Pericardium fibroblast (primary cell): Measurements from ENCODE around the gene KCNH3. TPM values are rescaled to one million over a fixed set of nuclear protein-coding genes. Genes with fewer than 3 reads are reported as not detected.

Experiments used
- total RNA-seq: library from RNA; depleted of rRNA; stranded (reverse); fragments of >200 nt; gene quantifications from 2 replicates; pipeline ENCODE4 v1.2.3, GENCODE V29; 2015

The KCNH3 gene, protein sequence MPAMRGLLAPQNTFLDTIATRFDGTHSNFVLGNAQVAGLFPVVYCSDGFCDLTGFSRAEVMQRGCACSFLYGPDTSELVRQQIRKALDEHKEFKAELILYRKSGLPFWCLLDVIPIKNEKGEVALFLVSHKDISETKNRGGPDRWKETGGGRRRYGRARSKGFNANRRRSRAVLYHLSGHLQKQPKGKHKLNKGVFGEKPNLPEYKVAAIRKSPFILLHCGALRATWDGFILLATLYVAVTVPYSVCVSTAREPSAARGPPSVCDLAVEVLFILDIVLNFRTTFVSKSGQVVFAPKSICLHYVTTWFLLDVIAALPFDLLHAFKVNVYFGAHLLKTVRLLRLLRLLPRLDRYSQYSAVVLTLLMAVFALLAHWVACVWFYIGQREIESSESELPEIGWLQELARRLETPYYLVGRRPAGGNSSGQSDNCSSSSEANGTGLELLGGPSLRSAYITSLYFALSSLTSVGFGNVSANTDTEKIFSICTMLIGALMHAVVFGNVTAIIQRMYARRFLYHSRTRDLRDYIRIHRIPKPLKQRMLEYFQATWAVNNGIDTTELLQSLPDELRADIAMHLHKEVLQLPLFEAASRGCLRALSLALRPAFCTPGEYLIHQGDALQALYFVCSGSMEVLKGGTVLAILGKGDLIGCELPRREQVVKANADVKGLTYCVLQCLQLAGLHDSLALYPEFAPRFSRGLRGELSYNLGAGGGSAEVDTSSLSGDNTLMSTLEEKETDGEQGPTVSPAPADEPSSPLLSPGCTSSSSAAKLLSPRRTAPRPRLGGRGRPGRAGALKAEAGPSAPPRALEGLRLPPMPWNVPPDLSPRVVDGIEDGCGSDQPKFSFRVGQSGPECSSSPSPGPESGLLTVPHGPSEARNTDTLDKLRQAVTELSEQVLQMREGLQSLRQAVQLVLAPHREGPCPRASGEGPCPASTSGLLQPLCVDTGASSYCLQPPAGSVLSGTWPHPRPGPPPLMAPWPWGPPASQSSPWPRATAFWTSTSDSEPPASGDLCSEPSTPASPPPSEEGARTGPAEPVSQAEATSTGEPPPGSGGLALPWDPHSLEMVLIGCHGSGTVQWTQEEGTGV
- not detected in 2 replicates for total RNA-seq

DNA sequence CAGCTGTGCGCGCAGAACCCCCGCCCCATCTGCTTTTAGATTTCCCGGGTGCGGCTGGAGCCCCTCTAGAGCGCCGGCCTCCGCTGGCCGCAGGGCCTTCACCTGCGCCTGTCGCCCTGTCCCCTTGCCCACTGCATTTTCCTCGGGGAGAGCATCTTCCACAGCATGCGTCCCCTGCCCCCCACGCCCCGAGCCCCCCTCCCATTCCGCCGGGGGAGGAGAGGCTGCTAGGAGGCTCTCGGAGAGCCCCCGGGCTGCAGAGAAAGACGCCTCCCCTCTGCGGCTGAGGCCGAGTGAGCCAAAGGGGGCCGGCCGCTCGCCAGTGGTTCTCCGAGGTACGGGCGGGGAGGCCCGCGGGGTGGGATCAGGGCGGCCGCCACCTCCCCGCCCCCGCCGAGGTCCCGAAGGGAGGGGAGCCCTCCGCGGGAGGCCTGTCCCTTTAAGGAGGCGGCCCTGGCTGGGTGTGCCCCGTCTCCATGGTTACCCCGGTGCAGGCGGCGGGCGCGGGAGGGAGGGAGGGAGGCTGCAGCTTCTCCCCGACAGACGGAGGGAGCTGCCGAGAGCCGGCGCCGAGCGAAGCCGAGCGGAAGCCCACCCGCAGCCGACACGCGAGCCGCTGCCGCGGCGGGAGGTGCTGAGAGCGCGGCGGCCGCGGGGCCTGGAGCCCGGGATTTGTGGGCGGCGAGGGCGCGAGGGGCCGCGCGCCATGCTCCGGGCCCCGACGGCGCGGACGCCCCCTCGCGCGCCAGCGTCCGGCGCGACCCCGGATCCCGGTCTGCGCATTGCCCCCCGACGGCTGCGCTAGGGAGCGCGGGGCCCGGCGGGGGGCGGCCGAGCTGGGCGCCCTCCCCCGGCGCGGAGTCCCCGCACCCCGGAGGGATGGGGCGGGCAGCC is at the start of gene KCNH3:
KCNH3 (plus strand) TSS at position 521 of the 894 bp plus-strand sequence. CDS start 387 bp downstream, outside the sequence.

DNA sequence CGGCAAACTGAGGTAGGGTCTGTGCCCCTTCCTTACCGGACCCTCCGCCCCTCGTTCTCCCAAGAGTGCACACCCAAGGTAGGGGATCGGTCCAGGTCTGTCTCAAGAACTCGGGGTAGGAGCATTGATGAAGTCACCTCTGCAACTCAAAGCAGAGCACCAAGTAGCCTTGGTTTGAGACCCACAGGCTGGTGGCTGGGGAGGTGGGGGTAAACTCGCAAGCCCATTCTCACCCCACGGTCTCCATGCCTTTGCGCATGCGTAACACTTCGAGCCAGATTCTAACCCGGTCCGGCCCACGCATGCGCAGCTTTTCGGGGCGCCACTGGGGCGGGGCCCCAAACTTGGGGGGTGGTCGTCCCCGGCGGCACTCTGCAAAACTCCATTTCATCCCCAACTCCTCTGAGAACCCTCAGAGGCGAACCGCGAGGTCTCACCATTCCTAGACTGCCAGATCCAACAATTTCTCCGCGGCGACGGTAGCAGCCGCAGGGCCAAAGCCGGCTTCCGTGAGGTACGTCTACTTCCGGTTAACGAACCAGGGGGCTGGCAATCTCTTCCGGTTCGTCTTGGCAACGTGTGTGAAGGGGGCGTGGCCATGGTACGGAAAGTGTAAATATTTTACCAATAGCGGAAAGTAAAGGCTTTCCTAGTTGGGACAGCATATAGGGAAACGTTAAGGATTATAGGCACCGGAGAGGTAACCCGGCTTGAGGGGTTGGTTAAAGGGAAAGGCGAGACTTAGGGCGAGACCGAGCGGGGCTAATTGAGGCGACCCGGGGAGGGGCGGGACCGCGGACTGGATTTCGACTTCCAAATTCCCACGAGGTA is 29.0 kb downstream of the KCNH3 start, which contains the start of gene MCRS1:
MCRS1 (minus strand) TSS at position 532 of the 831 bp plus-strand sequence. CDS start 1,411 bp downstream, outside the sequence.

DNA sequence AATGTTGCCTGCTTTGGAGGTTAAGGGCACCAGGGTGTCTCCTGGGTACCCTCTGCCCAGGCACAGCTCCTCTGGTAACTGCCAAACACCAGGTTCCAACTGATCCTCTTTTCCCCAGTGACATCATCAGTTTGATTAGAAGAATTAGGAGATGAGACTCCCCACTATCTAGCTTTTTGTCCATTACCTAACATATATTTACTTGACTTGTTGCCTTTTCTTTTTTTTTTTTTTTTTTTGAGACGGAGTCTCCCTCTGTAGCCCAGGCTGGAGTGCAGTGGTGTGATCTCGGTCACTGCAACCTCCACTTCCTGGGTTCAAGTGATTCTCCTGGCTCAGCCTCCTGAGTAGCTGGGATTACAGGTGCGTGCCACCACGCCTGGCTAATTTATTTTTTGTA is 66.7 kb downstream of the KCNH3 start, which contains the start of gene FAM186B:
FAM186B (minus strand) TSS at position 101 of the 400 bp plus-strand sequence. CDS start 162 bp downstream, outside the sequence.

Other genes starting within 250 kb of the KCNH3 start
- gene PRPH, start 243.9 kb upstream of the KCNH3 start, total RNA-seq, result 0.09 TPM in 1 of 2 replicates, not detected in the other
- 0.70 and 1.6 TPM in 2 replicates for gene TROAP, start 215.8 kb upstream of the KCNH3 start, total RNA-seq
- gene C1QL4, start 201.8 kb upstream of the KCNH3 start, total RNA-seq, result not detected in 2 replicates
- 0.34 and 4.3 TPM in 2 replicates for gene DNAJC22, start 192.1 kb upstream of the KCNH3 start, total RNA-seq
- 15.3 and 27.0 TPM in 2 replicates for gene SPATS2, start 171.6 kb upstream of the KCNH3 start, total RNA-seq
- gene MCRS1, start 29.1 kb downstream of the KCNH3 start, total RNA-seq, result 49.5 and 58.8 TPM in 2 replicates
- gene FAM186B, start 66.6 kb downstream of the KCNH3 start, total RNA-seq, result 0.23 TPM in 1 of 2 replicates, not detected in the other
- 7.3 and 7.6 TPM in 2 replicates for gene PRPF40B, start 84.5 kb downstream of the KCNH3 start, total RNA-seq
- 12.1 and 12.3 TPM in 2 replicates for gene FMNL3, start 168.4 kb downstream of the KCNH3 start, total RNA-seq
- 331 and 352 TPM in 2 replicates for gene TMBIM6, start 202.5 kb downstream of the KCNH3 start, total RNA-seq